Stimulated activated CD4-positive, alpha-beta T cell treated with anti-CD3 and anti-CD28 coated beads, Interleukin-12 subunit alpha, Interleukin-12 subunit beta, amount 100 ng/mL, for 24 hours (primary cell): ENCODE data around the gene KRTAP2-1.
"Not testable (repeated sequence)": the region's sequence is repeated elsewhere in the genome, so short reads cannot be mapped to it uniquely, and the experiment has no call there.

Experiments used
- DNase-seq, 2 experiments: peaks; one replicate each; pipeline ENCODE4 v3.0.0-alpha.2; 2020; ENCODE audit warnings: low read depth in 2 of 2

KRTAP2-1 gene

GRCh38 chr17:41012326-41013120 is 34.6 kb downstream of the KRTAP2-1 start:
- DNase-seq: no peak

DNA sequence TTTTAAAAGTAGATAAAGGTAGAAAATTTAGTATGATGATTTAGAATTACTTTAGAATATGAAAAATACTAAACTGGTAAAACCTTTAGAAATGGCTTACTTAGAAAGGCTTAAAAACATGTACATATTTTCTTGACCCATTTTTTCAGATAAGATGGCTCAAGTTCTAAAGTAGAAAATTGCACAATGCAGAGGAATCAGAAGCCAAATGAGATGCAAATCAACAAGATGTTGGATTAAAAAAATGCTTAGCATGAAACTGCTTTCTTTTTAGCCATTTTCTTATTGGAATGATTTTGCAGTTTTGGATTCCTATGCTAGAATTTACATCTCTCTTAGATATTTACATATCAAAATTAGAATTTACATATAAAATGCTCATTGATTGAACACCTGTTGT is 36.7 kb downstream of the KRTAP2-1 start:
- DNase-seq: no peak

DNA sequence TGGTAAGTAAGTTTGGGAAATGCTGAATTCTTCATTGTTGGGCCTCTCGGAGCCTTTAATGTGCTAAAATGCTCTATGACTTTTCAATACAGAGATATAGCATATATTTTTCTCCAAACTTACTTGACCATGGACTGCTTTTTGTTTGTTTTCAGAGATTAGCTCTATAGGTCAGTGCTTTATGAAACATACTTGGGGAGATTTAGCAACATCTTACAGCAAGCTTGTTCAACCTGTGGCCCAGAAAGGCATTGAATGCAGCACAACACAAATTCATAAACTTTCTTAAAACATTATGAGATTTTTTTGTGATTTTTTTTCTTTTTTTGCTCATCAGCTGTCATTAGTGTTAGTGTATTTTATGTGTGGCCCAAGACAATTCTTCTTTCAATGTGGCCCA is 37.2 kb downstream of the KRTAP2-1 start:
- no peak for DNase-seq

DNA sequence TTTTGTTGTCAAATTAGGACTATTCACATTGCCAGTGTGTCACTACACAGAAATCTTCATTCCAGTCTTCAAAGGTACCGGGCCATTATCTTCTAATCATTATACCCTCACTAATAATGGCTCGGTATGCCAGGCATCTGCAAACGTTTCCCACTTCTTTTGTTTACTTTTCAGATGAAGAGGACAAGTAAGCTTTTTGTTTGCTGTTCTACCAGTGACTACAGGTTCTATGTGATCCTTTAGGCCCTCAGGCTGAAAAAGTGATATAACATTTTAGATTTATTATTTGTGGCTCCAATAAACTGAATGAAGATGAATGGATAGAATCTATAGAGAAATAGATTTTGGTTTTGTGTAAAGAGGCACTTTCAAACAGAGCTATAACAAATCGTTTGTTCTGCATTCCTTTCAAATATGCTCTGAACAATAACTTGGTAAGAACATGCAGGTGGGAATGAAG is 37.8 kb downstream of the KRTAP2-1 start:
- DNase-seq: no peak

GRCh38 chr17:41008811-41009210 is 38.3 kb downstream of the KRTAP2-1 start, which contains the start of gene KRTAP3-1:
KRTAP3-1 (minus strand) TSS chr17:41009128; CDS start chr17:41009074, 54 bp downstream.
- DNase-seq: no peak

DNA sequence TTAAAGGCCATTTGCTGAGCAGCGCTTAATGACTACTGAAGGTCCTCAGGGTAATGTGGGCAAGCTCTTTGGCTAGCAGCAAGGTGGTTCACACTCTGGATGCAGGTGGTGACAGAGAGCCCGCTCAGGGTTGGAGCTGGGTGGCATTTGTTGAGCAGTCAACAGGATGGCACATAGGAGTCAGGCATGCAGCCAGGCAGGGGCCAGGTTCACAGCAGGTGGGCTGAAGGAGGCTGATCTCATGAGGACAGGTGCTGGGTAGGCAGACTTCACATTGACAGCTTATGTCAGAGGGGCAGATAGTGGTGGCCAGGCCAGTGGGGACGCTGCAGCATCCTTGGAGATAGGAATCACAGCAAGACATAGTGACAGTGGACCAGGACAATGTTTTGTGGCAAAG is 42.7 kb downstream of the KRTAP2-1 start:
- DNase-seq: no peak

DNA sequence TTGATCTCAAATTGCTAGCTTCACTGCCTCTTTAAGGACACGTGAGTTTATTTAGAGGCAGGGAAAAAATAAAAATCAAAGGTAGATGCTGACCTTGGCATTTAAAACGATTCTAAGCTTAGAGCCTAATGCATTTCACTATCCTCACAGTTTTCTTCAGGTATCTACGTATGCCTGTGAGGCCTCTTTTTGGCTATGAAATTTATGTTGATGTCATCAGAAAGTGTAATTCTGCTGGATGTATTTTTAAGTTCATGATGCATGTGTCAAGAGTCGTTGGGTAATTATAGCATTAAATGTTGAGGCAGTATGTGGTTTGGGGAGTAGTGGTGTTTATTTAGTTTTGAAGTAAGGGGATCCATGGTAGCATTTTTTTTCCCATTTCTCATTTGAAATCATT is 43.2 kb downstream of the KRTAP2-1 start:
- DNase-seq: no peak

DNA sequence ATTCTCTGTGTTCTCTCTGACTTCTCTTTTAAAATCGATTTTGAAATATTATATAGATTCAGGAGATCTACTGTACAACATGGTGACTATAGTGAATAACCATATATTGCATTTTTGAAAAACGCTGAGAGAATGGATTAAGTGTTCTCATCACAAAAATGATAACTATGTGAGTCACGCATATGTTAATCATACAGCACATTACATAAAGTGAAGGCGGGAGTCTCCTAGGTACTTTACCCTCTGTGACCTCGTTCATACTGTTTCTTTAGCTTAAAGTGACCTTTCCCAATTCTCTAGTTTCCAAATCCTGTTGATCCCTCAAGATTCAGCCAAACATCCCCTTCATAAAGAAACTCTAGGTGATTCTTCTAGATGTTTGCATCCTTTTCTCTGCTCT is 44.3 kb downstream of the KRTAP2-1 start:
- no peak for DNase-seq

GRCh38 chr17:41001795-41002194 is 45.3 kb downstream of the KRTAP2-1 start:
- DNase-seq: no peak

DNA sequence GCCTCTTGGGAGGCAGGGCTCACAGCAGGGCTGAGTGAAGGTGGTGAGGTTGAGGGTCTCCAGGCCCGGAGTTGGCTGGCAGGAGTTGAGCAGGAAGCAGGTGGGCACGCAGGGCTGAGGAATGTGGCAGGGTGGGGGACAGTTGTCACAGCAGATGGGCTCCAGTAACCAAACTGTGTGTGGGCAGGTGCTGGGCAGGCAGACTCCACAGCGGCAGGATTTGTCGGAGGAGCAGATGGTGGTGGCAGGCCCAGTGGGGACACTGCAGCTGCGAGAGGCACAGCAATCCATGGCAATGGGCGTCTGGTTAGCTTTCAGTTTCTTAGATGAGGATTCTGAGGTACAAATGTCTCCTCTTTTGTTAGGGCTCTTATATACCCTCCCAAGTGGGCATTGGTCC is 47.6 kb downstream of the KRTAP2-1 start, which contains the start of gene KRTAP3-2:
TSS of gene KRTAP3-2 (minus strand) at position 344 of the 400 bp plus-strand sequence. CDS start at position 291, 53 bp downstream.
- not testable (repeated sequence) for DNase-seq

DNA sequence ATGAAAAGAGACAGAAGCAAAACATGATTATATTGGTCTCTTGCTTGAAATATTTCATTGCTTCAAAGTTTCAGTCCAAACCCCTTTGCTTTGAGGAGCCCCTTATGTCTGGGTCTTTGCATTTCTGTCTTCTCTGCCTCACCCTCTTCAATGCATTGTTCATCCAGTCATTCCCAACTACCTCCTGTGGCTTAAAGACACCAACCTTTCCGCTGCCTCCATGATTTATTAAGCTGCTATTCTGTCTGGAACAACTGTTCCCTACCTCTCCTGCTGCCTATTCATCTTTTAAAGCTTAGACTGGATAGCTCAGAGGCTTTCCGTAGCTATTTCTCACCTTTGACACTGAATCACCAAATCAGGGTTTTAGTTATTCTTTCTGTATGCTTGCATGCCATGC is 49.8 kb downstream of the KRTAP2-1 start:
- DNase-seq: no peak

DNA sequence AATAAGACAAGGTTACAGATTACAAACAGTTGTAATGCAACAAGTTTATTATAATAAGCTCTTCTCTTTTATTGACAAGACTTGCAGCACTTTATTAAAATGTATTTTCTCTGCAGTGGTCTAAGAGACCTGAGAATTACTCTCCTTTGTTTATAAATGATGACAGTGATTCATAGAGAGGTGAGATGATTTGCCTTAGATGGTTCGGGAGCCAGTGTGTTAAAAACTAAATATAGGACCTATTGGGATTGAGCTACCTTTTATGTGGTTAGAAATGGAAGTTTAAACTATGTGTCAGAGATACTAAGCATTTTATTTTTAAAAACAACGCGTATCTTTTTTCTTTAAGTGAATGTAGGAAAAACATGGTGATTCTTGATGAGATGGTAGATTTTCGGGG is 50.3 kb downstream of the KRTAP2-1 start:
- no peak for DNase-seq
